B cell (primary cell): Measurements from ENCODE around the gene GUCA2A.

Source experiments
- CTCF ChIP-seq: fragments of 200-600 bp; IDR thresholded peaks from one replicate; pipeline ENCODE4 v1.8.0; 2022; ENCODE audit warnings: antibody characterized with exemption, mild to moderate bottlenecking
- EZH2 ChIP-seq: IDR thresholded peaks from 2 replicates; pipeline ENCODE4 v1.6.1; 2012; ENCODE audit warnings: borderline replicate concordance, low read depth, mild to moderate bottlenecking, moderate library complexity, low read length; ENCODE audit not compliant: insufficient read depth, poor library complexity, severe bottlenecking

- TF ChIP-seq CTCF (no peak), EZH2 (no peak)
Measured at GRCh38 chr1:42137766-42138165, 26.8 kb downstream of the GUCA2A start.
